SKM-1 (cell line): Measurements from ENCODE around the gene KAT8.
A peak's percentile ranks its signal among the peaks of the same experiment; 100 is the strongest.
"Not testable (repeated sequence)": the region's sequence is repeated elsewhere in the genome, so short reads cannot be mapped to it uniquely, and the experiment has no call there.

Experiments
- DNase-seq: peaks from one replicate; lab custom pipeline; 2025; ENCODE audit not compliant: unreplicated experiment; lab: John Stamatoyannopoulos, UW

KAT8 gene

DNA sequence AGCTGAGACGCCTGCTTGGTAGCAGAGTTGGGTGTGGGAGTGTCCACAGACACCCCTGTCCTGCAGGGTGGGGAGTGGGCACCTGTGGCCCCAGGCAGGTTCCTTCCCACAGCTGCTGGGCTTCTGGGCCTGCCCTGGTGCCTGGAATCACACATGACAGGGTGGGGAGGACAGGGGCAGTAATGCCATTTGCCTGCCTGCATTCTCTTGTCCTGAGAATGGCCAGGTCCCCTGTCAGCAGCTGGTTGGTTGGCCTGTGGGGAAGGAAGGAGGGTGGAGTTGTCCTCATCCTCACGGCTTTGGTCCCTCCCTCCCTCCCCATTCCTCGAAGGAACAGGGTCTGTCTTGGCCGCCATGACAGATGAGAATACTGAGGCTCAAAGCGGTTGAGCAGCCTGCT lies 33.9 kb upstream of the KAT8 start:
- no peak for DNase-seq

GRCh38 chr16:31083981-31084380 lies 33.5 kb upstream of the KAT8 start:
- no peak for DNase-seq

DNA sequence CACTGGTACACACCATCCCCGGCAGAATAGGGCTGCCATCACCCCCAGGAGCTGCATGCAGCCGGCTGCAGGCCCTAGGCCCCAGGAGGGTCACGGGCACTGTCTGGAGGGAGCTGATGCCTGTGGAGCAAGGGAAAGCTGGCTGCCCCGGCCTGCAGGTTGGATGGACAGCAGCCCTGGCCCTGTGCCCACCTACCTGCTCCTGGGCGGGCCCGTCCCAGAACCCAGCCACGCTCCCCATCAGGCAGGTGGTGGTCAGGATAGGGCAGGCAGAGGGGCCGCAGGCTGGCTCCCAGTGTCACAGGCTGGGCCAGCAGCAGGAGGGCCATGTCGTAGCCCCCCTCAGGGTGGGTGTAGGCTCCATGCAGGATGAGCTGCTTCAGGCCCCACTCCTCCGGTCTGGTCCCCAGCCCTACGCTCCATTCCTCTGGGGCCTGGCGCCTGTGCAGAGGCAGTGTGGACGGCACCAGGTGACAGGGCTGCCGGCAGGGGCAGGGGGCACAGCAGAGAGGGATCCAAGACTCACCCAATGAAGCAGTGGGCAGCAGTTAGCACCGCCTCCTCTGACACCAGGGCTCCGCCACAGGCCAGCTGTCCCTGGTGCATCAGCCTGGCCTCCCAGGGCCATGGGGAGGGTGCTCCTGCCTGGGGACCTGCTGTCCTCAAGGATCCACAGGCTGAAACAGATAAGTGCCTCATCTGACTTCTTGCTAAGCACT lies 32.7 kb upstream of the KAT8 start:
- no peak for DNase-seq

DNA sequence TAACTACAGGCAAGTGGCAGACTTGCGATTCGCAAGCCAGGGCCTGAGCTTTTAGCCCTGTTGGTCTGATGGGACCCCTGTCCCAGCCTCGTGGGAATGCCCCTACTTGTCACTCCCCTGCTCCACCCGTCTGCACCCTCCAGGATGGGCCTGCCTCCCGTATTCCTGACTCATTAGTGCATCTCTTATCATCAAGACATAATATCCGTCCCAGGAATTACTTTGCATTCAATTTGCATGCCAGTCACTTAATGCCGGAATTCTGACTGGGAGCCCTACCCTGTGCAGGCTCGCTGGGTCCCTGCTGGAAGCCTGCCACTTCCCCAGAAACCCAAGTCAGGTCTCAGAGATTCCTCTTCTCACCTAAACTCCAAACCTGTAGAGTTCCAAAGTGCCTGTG lies 32.1 kb upstream of the KAT8 start:
- DNase-seq: no peak

DNA sequence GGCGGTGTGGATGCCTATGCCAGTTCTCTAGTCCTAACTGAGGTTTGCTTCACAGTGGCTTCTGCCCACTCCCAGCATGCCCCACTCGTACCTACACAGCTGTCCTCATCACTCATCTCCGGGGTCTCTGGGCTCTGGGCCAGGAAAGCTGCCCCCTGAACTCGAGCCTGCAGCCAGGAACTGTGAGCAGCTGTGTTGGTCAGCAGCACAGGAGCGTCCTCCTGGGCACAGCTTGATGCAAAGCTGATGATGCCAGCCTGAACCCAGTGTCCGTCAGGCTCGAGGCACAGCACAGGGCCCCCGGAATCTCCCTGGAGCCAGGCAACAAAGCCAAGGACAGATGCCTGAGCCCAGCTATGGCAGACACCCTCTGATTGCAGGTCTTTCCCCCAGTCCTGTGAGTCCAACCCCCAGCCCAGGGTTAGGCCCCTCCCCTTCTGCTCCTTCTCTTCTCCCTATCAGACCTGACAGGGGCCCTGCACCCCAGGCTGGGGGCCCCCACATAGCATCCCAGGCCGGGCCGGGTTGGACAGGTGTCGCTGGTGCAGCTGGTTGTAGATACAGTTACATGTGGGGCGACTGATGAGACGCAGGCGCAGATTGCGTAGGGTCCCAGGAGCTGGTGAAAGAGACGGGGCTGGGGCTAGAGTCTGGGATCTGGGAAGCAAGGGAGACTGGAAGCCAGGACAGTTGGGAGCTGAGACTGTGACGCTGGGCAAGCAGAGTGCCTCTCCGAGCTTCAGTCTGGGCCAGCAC lies 31.4 kb upstream of the KAT8 start:
- DNase-seq: no peak

- no peak for DNase-seq
Measured at GRCh38 chr16:31086629-31086906, 30.9 kb upstream of the KAT8 start.

GRCh38 chr16:31087481-31087880 lies 30.0 kb upstream of the KAT8 start:
- DNase-seq: no peak

DNA sequence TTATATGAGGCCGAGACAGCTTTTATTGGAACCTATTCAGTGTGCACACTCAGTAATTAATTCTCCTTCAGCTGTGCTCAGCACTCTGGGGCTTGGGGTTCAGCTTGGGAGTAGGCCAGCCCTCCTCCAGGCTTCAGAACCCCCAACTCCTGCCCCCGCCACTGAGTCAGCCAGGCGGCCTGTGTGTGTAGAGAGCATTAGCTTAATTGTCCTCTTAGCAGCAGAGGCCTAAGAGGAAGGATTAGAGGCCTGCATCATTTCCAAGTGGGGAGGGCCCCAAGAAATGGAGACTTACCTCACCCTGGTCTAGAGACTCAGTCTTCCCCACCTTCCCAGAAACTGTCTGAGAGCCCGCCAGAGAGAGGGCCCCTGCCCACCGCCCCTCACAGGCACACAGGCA lies 29.5 kb upstream of the KAT8 start:
- no peak for DNase-seq

- no peak for DNase-seq
Measured at GRCh38 chr16:31088459-31089183, 28.8 kb upstream of the KAT8 start, which contains the start of gene PRSS53. PRSS53 (minus strand) TSS chr16:31088943; CDS start chr16:31088809, 134 bp downstream.

GRCh38 chr16:31089199-31089598 lies 28.3 kb upstream of the KAT8 start:
- no peak for DNase-seq

DNA sequence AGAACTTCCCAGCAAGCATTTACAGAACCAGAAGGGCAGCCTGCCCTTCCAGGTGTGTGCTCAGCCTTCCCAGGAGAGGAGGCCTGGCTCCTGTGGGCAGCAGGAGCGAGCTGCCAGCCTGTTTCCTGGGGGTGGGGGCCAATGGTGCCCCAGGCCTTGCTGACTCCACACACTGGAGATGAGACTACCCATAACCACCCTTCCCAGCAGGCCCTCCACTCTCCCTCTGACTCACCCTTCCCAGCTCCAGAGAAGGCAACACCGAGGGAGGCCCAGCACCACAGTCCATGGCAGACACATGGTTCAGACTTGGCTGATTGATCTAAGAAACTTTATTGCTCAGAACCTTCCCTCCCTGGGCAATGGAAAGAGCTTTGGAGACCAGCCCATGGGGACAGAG lies 26.9 kb upstream of the KAT8 start:
- DNase-seq: no peak

DNA sequence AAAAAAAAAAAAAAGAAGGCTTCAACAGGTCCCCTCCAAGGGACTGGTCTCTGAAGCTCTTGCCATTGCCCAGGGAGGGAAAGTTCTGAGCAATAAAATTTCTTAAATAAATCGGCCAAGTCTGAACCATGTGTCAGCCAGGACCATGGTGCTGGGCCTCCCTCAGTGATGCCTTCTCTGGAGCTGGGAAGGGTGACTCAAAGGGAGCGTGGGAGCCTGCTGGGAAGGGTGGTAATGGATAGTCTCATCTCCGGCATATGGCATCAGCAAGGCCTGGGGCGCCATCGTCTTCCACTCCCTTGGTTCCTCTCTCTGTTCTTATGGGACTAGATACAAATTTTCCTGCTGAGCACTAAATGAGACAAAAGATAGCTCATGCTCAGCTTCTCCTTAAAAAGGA lies 25.1 kb upstream of the KAT8 start:
- no peak for DNase-seq

DNA sequence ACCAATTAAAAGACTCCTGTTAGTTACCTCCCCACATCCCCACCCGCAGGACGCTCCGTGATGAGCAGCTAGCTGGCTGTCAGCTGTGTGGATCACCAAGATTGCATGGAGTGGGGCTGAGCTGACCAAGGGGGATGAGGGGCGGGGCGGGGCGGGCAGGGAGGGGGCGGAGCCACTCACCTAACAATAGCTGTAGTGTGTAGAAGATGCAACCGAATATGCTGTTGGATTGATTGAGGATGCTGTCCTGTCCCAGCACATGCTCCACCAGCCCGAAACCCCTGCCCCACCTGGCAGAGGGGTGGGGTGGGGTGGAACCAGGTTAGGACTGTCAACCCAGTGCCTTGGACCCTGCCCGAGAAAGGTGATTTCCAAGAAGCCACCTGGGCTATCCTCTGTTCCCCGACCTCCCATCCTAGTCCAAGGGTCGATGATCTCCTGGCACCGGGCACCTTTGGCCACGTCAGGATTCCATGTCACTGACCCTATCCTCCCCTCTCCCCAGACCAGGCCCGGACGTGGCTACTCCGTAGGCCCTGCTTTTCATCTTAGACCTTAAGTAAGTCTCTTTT lies 24.2 kb upstream of the KAT8 start:
- no peak for DNase-seq

DNA sequence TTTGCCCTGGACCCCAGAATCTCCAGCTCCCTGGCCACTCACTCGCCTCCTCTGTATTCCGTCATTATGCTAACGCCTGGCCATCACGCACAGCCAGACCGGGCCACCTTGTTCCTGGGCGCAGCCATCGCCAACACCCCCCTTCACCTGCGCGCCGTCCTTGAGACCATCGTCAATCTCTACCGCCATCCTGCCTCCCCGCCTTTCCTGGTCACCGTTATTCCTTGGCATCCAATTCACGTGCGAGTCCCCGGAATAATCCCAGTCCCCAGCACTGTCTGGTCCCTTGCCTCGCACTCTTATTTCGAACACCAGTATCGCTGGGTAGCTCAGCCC lies 23.4 kb upstream of the KAT8 start:
- no peak for DNase-seq

DNA sequence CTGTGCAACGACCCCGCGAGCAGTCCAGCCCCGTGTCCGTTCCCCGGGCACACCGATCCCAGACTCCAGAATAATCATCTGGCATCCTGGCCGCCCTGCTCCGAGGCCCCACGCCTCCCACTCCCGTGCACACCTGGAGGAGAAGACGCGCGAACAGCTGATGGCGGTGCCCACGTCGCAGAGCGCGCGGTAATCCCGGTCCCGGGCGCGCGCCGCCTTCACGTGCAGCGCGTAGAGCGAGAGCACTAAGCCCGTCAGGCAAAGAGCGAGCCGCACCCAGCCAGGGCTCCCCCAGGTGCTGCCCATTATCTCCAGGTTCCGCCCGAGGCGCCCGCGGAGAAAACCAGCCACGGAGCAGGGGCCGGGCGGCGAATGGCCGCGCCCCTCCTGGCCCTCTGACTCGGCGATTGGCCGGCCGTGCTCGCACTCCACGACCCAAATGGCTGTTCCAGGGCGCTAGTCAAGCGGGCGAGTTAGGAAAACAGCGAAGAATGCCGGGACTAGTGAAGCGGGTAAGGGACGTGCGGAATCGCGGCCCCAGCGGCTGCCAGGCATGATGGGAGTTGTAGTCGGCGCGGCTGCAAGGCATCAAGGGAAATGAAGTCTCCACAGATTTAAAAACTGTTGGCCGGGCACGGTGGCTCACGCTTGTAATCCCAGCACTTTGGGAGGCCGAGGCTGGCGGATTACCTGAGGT lies 22.9 kb upstream of the KAT8 start, which contains the start of gene VKORC1:
VKORC1 (minus strand) TSS at position 374 of the 697 bp plus-strand sequence; CDS start at position 306, 68 bp downstream.
- peak; percentile 98 for DNase-seq

DNA sequence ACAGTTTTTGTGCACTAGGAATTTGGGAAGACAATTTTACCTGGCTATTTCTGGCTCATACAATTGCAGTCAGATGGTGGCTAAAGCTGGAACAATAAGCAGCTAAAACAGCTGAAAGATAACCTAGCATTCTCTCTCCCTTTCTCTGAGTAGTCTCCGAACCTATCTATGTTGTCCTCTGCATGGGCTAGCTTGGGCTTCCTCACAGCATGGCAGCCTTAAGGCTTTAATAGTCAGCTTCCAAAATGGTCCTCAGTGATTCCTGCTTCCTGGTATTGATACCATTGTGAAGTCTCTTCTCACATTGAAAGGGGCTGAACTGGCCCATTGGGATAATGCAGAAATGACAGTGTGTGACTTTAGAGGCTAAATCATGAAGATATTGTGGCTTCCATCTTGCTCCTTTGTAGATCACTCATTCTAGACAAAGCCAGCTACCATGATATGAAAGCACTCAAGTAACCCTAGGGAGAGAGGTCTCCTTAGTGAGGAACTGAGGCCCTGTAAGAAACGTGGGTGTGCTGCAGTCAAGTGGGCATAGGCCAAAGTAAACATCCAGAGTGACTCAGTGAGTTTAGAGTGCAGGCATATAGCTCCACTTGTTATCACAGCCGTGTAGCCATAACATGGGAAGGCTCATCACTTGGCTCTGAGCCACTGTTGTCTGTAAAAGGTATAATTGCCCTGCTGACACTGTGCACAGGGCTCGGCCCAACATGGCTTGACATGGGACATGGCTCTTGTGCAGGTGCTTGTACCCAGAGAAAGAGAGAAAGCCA lies 17.4 kb upstream of the KAT8 start:
- DNase-seq: no peak

DNA sequence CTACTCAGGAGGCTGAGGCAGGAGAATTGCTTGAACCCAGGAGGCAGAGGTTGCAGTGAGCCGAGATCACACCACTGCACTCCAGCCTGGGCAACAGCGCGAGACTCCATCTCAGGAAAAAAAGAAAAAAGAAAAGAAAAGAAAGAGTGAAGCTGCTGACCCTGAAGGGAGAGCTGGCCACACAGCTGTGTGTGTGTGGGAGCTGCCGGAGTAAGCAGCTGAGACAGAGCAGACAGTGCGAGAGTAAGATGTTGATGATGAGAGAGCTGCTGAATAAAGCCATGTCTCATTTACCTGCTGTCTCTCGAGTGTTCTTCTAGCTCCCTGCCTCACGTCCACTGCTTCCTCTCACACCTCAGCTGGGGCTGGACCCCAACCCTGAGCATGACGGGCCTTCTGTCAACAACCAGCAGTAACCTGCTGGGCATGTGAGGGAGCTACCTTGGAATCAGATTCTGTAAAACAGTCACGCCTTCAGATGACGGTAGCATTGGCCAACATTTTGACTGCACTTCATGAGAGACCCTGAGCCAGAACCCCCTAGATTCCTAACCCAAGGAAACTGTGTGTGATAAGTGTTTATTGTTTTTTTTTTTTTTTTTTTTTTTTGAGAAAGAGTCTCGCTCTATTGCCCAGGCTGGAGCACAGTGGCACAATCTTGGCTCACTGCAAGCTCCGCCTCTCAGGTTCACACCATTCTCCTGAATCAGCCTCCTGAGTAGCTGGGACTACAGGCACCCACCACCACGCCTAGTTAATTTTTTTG lies 16.4 kb upstream of the KAT8 start:
- DNase-seq: not testable (repeated sequence)

DNA sequence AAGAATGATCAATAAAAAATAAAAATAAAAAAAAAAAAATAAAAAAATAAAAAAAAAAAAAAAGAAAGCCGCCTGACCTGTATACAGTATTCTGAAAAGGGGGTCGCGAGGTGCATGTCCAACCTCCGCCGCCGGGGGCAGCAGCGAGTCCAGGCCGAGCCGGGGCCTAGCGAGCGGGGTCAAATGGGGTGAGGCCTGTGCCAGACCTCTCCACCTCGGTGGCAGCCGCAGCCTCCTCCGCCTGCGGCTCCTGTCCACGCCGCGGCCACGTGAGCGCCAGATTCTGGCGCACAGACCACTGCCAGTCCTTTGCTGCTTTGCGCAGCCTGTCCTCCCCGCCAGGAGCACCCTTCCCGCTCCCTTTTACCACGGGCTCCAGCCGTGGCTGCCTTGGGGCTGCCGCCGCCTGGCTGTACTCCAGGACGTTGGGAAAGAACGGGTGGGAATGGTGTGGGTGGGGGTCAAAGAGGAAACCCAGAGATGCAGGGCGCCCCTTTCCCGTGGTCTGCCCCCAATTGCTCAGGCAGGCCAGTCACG lies 11.7 kb upstream of the KAT8 start:
- DNase-seq: peak; percentile 87
